ENCODE data around the gene NUCKS1. TPM values are rescaled to one million over a fixed set of nuclear protein-coding genes. Genes with fewer than 3 reads are reported as not detected.

The NUCKS1 gene
- total RNA-seq, 1 donor from 2014 or later = 76.0 TPM

GRCh38 chr1:205703072-205703471 lies 46.9 kb downstream of the NUCKS1 start:
- no peak for DNase-seq (ENCODE audit: extremely low read depth, low read depth, low spot score)

- DNase-seq (ENCODE audit: extremely low read depth, low read depth, low spot score) = no peak
Measured at GRCh38 chr1:205701891-205702290, 48.1 kb downstream of the NUCKS1 start.

- no peak for DNase-seq (ENCODE audit: extremely low read depth, low read depth, low spot score)
Measured at GRCh38 chr1:205701420-205701819, 48.6 kb downstream of the NUCKS1 start.

- peak; percentile 58 for DNase-seq (ENCODE audit: extremely low read depth, low read depth, low spot score)
Measured at GRCh38 chr1:205700865-205701401, 49.0 kb downstream of the NUCKS1 start.

- no peak for DNase-seq (ENCODE audit: extremely low read depth, low read depth, low spot score)
Measured at GRCh38 chr1:205699416-205699815, 50.6 kb downstream of the NUCKS1 start.

GRCh38 chr1:205698921-205699320 lies 51.1 kb downstream of the NUCKS1 start:
- no peak for DNase-seq (ENCODE audit: extremely low read depth, low read depth, low spot score)

- no peak for DNase-seq (ENCODE audit: extremely low read depth, low read depth, low spot score)
Measured at GRCh38 chr1:205693421-205693991, 56.5 kb downstream of the NUCKS1 start.

GRCh38 chr1:205692423-205692822 lies 57.6 kb downstream of the NUCKS1 start:
- DNase-seq (ENCODE audit: extremely low read depth, low read depth, low spot score) = no peak

GRCh38 chr1:205690122-205690756 lies 59.7 kb downstream of the NUCKS1 start:
- DNase-seq (ENCODE audit: extremely low read depth, low read depth, low spot score) = no peak

GRCh38 chr1:205689479-205689878 lies 60.5 kb downstream of the NUCKS1 start:
- DNase-seq (ENCODE audit: extremely low read depth, low read depth, low spot score) = no peak

- DNase-seq (ENCODE audit: extremely low read depth, low read depth, low spot score) = no peak
Measured at GRCh38 chr1:205688171-205689080, 61.6 kb downstream of the NUCKS1 start.

- DNase-seq (ENCODE audit: extremely low read depth, low read depth, low spot score) = no peak
Measured at GRCh38 chr1:205687242-205687641, 62.7 kb downstream of the NUCKS1 start.

- no peak for DNase-seq (ENCODE audit: extremely low read depth, low read depth, low spot score)
Measured at GRCh38 chr1:205681364-205681763, 68.6 kb downstream of the NUCKS1 start.

- no peak for DNase-seq (ENCODE audit: extremely low read depth, low read depth, low spot score)
Measured at GRCh38 chr1:205680073-205680851, 69.7 kb downstream of the NUCKS1 start, which contains the start of gene SLC45A3. TSS of gene SLC45A3 (minus strand) at chr1:205680509. CDS start at chr1:205664656, 15,853 bp downstream.

- DNase-seq (ENCODE audit: extremely low read depth, low read depth, low spot score) = no peak
Measured at GRCh38 chr1:205678286-205679111, 71.5 kb downstream of the NUCKS1 start.

- DNase-seq (ENCODE audit: extremely low read depth, low read depth, low spot score) = no peak
Measured at GRCh38 chr1:205677167-205677566, 72.8 kb downstream of the NUCKS1 start.

GRCh38 chr1:205676597-205676996 lies 73.4 kb downstream of the NUCKS1 start:
- DNase-seq (ENCODE audit: extremely low read depth, low read depth, low spot score) = no peak

- DNase-seq (ENCODE audit: extremely low read depth, low read depth, low spot score) = no peak
Measured at GRCh38 chr1:205676002-205676401, 74.0 kb downstream of the NUCKS1 start.

- DNase-seq (ENCODE audit: extremely low read depth, low read depth, low spot score) = no peak
Measured at GRCh38 chr1:205675247-205675646, 74.7 kb downstream of the NUCKS1 start.

- no peak for DNase-seq (ENCODE audit: extremely low read depth, low read depth, low spot score)
Measured at GRCh38 chr1:205672970-205673369, 77.0 kb downstream of the NUCKS1 start.

Data from glomerular endothelial cell (primary cell).